HepG2 (cell line): Measurements from ENCODE around the gene ALDOA. TPM values are rescaled to one million over a fixed set of nuclear protein-coding genes. Genes with fewer than 3 reads are reported as not detected.
A peak's percentile ranks its signal among the peaks of the same experiment; 100 is the strongest.

Experiments
- GTF3A ChIP-seq: sonication (generic); formaldehyde crosslinking; conservative IDR thresholded peaks from 2 replicates; pipeline ENCODE4 v1.4.0; 2020; ENCODE audit warnings: mild to moderate bottlenecking, missing genetic modification reagents
- KDM2A ChIP-seq: sonication (generic); formaldehyde crosslinking; IDR thresholded peaks from 2 replicates; pipeline ENCODE4 v1.4.0; 2020; ENCODE audit warnings: low read depth, missing genetic modification reagents, borderline replicate concordance
- MIER3 ChIP-seq: IDR thresholded peaks from 2 replicates; pipeline ENCODE4 v1.6.1; 2016; ENCODE audit warnings: missing compliant biosample characterization, borderline replicate concordance
- MTF2 ChIP-seq: sonication (generic); formaldehyde crosslinking; IDR thresholded peaks from 2 replicates; pipeline ENCODE4 v1.5.0; 2020; ENCODE audit warnings: missing genetic modification reagents, borderline replicate concordance
- NFKBIZ ChIP-seq: IDR thresholded peaks from 2 replicates; pipeline ENCODE4 v1.6.1; 2018; ENCODE audit warnings: missing genetic modification reagents, missing compliant biosample characterization
- PPARG ChIP-seq: conservative IDR thresholded peaks from 2 replicates; pipeline ENCODE4 v1.6.1; 2016; ENCODE audit warnings: missing biosample characterization, missing genetic modification reagents
- RFXANK ChIP-seq: IDR thresholded peaks from 2 replicates; pipeline ENCODE4 v1.6.1; 2016
- SIX1 ChIP-seq: sonication (generic); formaldehyde crosslinking; IDR thresholded peaks from 2 replicates; pipeline ENCODE4 v1.4.0; 2020; ENCODE audit warnings: missing genetic modification reagents, borderline replicate concordance
- TEAD3 ChIP-seq: optimal IDR thresholded peaks from 2 replicates; pipeline ENCODE3; 2016; ENCODE audit warnings: borderline replicate concordance
- XRCC5 ChIP-seq: fragments of 200-400 bp; formaldehyde crosslinking; optimal IDR thresholded peaks from 2 replicates; pipeline ENCODE3; 2017; ENCODE audit warnings: mild to moderate bottlenecking, low read length
- ZBED4 ChIP-seq: sonication (generic); formaldehyde crosslinking; IDR thresholded peaks from 2 replicates; pipeline ENCODE4 v1.4.0; 2020; ENCODE audit warnings: missing genetic modification reagents, borderline replicate concordance
- ZFP62 ChIP-seq: sonication (generic); formaldehyde crosslinking; IDR thresholded peaks from 2 replicates; pipeline ENCODE4 v1.4.0; 2020; ENCODE audit warnings: missing genetic modification reagents
- ZNF704 ChIP-seq: sonication (generic); formaldehyde crosslinking; IDR thresholded peaks from 2 replicates; pipeline ENCODE4 v1.8.1; 2023; ENCODE audit warnings: mild to moderate bottlenecking, inconsistent platforms, moderate library complexity, missing genetic modification reagents, borderline replicate concordance
- polyA plus RNA-seq, 8 experiments: library from polyadenylated mRNA; depleted of rRNA in 3 of 8; stranded (reverse) in 7 of 8; unstranded in 1 of 8; fragments of >200 nt; fragmentation: Illumina TruSeq in 4 of 8; extraction: Trizol in 4 of 8; gene quantifications; 2 replicates each; pipeline versions ENCODE4 v1.2.1 to v1.2.3, GENCODE V29; 2011 to 2016; ENCODE audit warnings: low read depth in 4 of 8, missing spikeins in 1 of 8, mixed read lengths in 1 of 8; ENCODE audit not compliant: insufficient read depth in 1 of 8
- total RNA-seq, 5 experiments: library from RNA; depleted of rRNA; stranded (reverse); fragments of >200 nt; fragmentation: Illumina TruSeq; extraction: Trizol; gene quantifications; 2 replicates each; pipeline ENCODE4 v1.2.3, GENCODE V29; 2016; ENCODE audit warnings: low read depth in 1 of 5
- TF ChIP-seq, protein P1 (sequence below): sonication (generic); formaldehyde crosslinking; IDR thresholded peaks from 2 replicates; pipeline ENCODE4 v1.8.0; 2022; ENCODE audit warnings: mild to moderate bottlenecking, missing genetic modification reagents; ENCODE audit not compliant: insufficient replicate concordance
- TF ChIP-seq, protein P2 (sequence below): sonication (generic); formaldehyde crosslinking; IDR thresholded peaks from 2 replicates; pipeline ENCODE4 v1.4.0; 2020; ENCODE audit warnings: missing genetic modification reagents
- TF ChIP-seq, protein P3 (sequence below), 2 experiments: sonication (generic) in 1 of 2; formaldehyde crosslinking in 1 of 2; IDR thresholded peaks; 2 replicates each; pipeline versions ENCODE4 v1.4.0 to v1.6.1; 2016 to 2020; ENCODE audit warnings: borderline replicate concordance in 1 of 2, low read depth in 1 of 2, mild to moderate bottlenecking in 1 of 2, missing genetic modification reagents in 1 of 2

ALDOA gene
- total and polyA plus RNA-seq, 2 of the 13 experiments (the other 11 are each of a cell fraction or from before 2014, with no cell fraction given): 925 to 1,884 TPM

- TF ChIP-seq TEAD3 (peak; percentile 39), MTF2 (CRISPR knock-in tag) (0 out of 2 replicates have a peak, but pooled peaks have one; percentile 31), ZBED4 (no peak), GTF3A (CRISPR knock-in tag) (0 out of 2 replicates have a peak, but pooled peaks have one; percentile 64), KDM2A (CRISPR knock-in tag) (peak; percentile 54; the same call in 1 of the 2 replicates), MIER3 (CRISPR knock-in tag) (peak; percentile 66; the same call in 1 of the 2 replicates), PPARG (0 out of 2 replicates have a peak, but pooled peaks have one; percentile 43), XRCC5 (peak; percentile 92), RFXANK (CRISPR knock-in tag) (no peak), SIX1 (CRISPR knock-in tag) (no peak; the same call in 1 of the 2 replicates), ZFP62 (no peak), NFKBIZ (CRISPR knock-in tag) (no peak), ZNF704 (CRISPR knock-in tag) (no peak)
- TF ChIP-seq, protein P1, sequence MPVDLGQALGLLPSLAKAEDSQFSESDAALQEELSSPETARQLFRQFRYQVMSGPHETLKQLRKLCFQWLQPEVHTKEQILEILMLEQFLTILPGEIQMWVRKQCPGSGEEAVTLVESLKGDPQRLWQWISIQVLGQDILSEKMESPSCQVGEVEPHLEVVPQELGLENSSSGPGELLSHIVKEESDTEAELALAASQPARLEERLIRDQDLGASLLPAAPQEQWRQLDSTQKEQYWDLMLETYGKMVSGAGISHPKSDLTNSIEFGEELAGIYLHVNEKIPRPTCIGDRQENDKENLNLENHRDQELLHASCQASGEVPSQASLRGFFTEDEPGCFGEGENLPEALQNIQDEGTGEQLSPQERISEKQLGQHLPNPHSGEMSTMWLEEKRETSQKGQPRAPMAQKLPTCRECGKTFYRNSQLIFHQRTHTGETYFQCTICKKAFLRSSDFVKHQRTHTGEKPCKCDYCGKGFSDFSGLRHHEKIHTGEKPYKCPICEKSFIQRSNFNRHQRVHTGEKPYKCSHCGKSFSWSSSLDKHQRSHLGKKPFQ (CRISPR knock-in tag): peak; percentile 88
- TF ChIP-seq, protein P2, sequence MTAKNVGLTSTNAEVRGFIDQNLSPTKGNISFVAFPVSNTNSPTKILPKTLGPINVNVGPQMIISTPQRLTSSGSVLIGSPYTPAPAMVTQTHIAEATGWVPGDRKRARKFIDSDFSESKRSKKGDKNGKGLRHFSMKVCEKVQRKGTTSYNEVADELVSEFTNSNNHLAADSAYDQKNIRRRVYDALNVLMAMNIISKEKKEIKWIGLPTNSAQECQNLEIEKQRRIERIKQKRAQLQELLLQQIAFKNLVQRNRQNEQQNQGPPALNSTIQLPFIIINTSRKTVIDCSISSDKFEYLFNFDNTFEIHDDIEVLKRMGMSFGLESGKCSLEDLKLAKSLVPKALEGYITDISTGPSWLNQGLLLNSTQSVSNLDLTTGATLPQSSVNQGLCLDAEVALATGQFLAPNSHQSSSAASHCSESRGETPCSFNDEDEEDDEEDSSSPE (CRISPR knock-in tag): peak; percentile 94
- TF ChIP-seq, protein P3, sequence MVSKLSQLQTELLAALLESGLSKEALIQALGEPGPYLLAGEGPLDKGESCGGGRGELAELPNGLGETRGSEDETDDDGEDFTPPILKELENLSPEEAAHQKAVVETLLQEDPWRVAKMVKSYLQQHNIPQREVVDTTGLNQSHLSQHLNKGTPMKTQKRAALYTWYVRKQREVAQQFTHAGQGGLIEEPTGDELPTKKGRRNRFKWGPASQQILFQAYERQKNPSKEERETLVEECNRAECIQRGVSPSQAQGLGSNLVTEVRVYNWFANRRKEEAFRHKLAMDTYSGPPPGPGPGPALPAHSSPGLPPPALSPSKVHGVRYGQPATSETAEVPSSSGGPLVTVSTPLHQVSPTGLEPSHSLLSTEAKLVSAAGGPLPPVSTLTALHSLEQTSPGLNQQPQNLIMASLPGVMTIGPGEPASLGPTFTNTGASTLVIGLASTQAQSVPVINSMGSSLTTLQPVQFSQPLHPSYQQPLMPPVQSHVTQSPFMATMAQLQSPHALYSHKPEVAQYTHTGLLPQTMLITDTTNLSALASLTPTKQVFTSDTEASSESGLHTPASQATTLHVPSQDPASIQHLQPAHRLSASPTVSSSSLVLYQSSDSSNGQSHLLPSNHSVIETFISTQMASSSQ (IDR thresholded peaks at IDR 0.05; ENCODE audit: low read depth): no peak
- TF ChIP-seq, protein P3 (CRISPR knock-in tag; IDR thresholded peaks at IDR 0.05; ENCODE audit: borderline replicate concordance): peak; percentile 49; the same call in 1 of the 2 replicates
These were observed 26.9 kb downstream of the ALDOA start (continued) for GRCh38 chr16:30092373-30093010.
